Mucosa of gallbladder (tissue), 1 donor: Measurements from ENCODE around the gene DCTN4. TPM values are rescaled to one million over a fixed set of nuclear protein-coding genes. Genes with fewer than 3 reads are reported as not detected.
"Not testable (repeated sequence)": the region's sequence is repeated elsewhere in the genome, so short reads cannot be mapped to it uniquely, and the experiment has no call there.

Source experiments
- DNase-seq: peaks from one replicate; pipeline ENCODE4 v3.0.0-alpha.2; 2020; ENCODE audit warnings: low spot score
- total RNA-seq: library from RNA; stranded (reverse); gene quantifications from one replicate; pipeline ENCODE4 v1.2.1, GENCODE V29; 2021
- donor health status: DM: no; HTN: no; CAD: no.

DCTN4 gene
- 69.4 TPM for total RNA-seq

DNA sequence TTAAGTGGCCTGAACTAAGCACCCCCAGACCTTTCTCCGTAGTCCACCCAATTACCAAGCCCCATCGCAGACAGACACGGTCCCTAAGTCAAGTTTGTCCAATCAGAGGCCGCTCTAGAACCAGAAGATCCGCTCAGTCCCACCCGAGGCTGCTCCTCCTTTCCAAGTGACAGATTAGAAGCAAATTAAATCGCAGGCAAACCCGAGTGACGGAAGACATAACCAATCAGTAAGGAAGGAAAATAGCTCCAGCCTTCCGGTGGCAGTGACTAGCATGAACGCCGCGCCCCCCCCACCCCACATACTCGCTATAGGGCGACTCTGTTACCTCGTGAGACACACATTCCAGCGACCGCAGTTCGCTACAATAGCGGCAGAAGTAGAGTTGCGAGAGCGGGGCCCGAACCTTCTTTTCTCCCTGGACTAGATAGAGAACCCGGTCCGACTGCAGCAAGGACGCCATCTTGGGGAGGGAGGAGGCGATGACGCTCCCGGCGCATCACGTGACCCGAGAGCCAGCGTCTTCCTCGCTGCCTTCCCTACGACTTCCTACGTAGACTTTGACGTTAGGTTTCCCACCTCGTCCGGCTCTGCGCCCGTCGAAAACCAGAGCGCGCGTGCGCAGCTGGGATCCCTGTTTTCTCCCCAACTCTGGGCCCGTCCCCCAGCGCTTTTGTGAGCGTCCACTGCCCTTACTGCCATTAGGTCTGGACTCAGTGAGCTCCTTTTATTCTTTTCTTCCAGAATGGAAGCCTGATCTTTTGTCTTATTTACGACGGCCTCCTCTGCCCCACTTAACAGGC lies at the start of gene DCTN4:
Gene DCTN4, minus strand, starts transcription at position 487 of the 803 bp plus-strand sequence. Its CDS starts 24 bp downstream, at position 463.
- peak; percentile 97 for DNase-seq

DNA sequence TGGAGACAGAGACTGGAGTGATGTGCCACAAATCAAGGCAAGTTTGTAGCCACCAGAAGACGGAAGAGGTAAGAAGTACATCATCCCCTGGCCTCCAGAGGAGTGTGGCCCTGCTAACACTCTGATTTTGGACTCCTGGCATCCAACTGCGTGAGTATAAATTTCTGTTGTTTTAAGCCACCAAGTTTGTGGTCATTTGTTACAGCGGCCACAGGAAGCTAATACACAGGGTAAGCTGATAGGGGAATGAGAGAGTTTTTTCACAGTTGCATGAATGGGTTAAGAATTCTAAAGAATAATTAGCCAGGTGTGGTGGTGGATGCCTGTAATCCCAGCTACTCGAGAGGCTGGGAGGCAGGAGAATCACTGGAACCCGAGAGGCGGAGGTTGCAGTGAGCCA lies 45.6 kb upstream of the DCTN4 start:
- no peak for DNase-seq

DNA sequence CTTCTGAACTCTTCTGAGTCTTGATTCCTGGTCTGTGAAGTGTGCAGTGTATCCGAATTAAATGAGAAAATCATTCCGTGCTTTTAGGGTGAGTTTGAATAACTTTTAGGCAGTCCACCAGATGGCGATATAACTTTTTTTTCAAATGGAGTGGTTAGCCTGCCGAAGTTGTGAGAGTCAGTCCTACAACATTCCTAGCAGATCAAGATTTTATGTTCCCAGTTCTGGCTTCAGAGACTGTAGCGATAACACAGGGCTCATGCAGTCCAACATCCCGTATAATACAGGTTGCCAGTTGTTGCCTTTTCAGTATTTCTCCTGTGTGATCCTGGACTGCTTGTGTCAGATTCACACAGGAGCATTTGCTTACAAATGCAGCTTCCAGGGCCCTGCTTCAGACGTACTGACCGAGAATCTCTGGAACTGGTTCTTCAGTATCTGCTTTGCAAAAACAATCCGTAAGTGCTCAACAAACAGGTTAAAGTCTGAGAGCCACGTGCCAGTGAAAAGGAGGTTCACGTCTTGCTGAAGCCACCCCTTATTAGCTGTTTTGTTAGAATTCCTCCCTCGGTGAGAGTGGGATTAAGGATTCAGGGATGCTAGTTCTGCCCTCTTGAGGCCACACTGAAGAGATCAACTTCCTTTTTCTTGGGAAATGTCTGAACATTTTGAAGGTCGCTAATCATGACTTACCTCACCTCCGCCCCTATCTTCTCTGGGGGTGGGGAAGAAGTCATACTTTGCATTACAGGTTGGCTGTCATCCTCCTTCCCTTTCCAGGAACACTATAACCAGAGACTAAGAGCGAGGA lies 42.5 kb upstream of the DCTN4 start:
- peak; percentile 34 for DNase-seq

DNA sequence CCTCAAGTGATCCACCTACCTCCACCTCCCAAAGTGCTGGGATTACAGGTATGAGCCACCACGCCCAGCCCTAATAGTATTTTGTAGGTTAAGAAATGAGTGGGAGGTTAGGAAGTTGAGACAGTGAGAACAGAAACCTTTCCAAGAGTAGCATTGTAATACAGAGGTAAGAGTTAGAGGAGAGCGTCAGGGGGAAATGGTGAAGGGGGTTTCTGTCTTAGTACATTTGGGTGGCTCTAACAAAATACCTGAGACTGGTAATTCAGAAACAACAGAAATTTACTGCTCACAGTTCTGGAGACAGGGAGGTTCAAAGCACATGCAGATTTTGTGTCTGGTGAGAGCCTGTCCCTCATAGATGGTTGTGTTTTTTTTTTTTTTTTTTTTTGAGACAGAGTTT lies 38.6 kb upstream of the DCTN4 start:
- no peak for DNase-seq

DNA sequence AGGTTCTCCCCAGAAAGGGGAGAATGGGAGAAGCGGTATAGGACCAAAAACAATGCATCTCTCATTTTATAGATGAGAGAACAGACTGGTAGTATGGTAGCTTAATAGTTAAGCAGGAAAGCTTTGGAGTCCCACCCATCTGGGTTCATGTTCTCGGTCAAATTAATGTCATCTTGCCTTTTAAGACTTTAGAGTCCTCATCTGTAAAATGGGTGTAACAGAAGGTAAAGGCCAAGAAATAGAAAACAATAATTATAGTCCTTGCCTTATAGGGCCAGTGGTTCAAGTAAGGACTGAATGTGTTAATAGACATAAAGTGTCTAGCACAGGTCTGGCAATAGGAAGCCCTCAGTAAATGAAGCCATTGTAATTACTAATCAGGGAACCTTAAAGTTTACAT lies 36.1 kb upstream of the DCTN4 start:
- no peak for DNase-seq

DNA sequence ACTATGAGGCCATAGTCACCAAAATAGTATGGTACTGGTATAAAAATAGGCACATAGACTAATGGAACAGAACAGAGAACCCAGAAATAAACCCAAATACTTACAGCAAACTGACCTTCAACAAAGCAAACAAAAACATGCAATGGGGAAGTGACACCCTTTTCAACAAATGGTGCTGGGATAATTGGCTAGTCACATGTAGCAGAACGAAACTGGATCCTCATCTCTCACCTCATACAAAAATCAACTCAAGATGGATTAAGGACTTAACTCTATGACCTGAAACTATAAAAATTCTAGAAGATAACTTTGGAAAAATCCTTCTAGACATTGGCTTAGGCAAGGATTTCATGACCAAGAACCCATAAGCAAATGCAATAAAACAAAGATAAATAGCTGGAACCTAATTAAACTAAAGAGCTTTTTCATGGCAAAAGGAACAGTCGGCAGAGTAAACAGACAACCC lies 34.6 kb upstream of the DCTN4 start:
- not testable (repeated sequence) for DNase-seq

DNA sequence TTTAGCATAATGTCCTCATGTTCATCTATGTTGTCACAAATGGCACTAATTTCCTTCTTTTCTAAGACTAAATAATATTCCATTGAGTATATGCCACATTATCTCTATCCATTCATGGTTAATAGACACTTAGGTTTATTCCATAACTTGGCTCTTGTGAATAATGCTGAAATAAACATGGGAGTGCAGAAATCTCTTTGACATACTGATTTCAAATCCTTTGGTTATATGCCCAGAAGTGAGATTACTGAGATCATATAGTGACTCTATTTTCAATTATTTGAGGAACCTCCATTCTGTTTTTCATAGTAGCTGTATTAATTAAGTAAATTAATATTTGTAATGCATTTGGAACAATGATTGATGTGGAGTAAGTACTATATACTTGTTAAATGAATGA lies 32.7 kb upstream of the DCTN4 start:
- DNase-seq = no peak

DNA sequence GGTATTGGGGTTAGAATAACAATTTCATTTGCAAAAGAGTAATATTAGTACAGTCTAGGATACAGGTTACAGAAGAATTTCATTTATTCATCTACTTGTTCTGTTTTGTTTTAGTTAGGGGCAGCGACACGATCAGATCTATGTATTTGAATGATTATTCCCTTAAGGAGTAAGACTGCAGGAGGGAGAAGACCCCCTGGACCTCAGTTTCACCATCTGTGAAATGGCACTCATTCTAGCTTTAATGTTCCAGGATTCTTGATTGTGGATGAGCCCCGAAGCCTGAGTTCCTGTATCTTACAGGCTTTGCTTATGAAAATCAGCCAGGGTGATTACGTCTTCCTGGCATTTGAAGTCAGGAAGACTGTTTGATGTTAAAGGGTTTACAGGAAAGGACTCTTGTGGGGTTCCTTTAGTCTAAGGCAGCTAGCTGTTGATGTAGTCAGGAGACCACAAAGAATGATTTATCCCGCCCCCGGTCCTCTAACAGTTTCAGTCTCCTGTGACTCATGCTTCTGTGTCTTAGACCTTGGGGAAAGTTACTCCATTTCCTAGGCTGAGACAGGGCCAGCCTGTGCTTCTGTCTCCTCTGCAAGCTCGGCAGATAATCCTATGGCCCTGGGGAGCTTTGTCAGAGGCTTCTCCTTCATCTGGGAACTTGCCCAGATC lies 31.3 kb upstream of the DCTN4 start:
- peak; percentile 45 for DNase-seq

DNA sequence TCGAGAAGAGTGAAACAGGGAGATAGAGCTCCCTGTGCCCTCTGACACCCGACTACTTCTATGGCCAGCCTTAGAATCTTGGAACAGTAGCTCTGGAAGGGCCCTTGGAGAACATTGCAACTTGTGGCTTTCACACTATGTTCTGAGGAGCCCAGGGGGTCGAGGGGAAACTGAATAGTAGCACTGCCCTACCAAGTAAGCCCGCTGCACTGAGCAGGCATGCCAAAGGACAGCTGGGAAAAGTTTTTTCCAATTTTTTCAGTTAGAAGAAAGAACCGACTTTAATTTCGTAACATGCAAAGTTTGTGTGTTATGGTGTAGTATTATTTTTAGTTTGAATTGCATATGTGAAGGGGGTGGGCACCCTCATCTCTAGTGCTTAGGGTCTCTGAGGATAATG lies 30.6 kb upstream of the DCTN4 start:
- no peak for DNase-seq

DNA sequence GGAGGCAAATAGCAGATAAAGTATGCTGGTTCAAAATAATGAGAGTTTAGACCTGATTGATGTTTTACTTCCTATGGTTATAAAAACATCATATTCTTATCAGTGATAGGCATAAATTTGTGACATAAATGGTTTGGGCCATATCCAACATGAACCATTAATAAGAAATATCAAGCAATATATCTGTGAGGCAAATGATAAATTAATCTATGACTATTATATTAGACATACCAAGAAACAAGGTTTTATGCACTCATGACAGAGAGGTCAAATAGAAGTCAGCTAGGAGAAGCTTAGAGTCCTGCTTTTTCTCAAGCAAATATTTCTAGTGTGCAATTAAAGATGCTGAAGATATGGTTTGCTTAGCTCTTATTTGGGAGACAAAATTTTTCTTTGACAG lies 30.2 kb upstream of the DCTN4 start:
- no peak for DNase-seq

DNA sequence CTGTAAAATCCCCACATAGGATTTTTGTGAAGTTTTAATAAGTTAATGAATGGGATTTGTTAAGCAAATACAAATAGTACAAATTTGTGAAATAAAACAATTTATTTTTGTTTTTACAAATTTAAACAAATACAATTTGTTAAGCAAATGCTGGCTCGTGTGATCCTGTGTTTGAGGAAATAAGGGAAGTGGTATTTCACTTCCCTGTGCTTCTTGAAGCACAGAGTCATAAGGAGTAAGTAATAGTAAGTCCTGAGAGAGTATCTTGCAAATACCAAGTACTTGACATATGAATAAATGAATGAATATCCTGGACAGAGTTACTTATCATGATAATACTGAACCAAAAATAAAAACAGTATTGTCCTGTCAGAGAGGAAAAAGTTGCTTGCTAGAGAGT lies 28.8 kb upstream of the DCTN4 start:
- DNase-seq = no peak

DNA sequence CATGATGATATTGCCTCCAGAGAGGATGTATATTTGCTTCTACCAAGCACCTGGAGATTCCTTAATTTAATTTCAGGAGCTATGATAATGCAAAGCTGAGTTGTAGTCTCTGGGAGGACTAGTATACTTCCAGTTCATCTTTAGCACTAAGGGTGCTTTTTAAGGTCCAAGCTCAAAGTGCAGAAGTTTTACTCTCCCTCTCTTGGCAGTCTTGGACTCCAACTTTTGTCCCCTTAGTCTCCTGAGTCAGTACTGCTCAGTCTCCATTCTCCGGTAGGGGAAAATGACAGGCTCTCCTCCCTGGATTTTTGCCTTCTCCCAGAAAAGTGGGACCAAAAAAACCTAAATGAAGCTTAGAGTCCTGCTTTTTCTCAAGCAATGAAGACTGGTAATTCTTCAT lies 28.1 kb upstream of the DCTN4 start:
- no peak for DNase-seq

DNA sequence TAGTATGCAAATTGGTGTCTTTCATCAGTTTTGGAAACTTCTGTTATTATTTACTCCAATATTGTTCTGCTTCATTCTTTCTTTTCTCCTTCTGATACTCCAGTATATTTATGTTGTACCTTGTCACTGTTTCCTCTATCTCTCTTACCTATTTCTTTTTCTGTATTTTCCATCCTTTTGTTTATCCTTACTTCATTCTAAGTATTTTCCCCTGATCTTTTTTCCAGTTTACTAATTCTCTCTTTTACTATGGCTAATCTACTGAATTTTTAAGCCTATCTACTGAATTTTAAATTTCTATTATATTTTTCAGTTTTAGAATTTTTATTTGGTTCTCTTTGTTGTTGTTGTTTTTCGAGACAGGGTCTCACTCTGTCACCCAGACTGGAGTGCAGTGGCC lies 27.1 kb upstream of the DCTN4 start:
- DNase-seq = no peak

DNA sequence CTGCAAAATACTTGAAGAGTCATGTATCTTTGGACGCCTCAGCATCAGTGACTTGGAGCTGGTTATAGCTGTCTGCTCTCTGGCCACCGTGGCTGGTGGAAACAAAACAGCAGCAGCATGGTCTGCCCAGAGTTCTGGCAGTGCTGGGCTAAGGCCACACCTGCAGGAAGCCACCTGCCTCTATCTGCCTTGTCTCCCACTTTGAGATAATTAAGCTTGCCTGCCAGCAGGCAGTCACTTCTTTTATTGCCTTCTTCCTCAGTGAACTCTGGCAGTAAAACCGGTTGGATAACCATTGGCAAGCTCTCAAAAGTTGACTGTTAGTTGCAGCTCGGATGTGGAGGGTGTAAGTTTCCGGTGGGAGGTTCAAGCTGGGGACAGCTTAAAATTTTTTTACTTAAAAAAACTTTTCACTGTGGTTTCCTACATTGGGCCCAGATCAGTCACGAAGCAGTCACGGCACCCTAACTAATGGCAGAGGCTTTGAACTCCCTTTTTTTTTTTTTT lies 24.7 kb upstream of the DCTN4 start:
- DNase-seq = peak; percentile 80

DNA sequence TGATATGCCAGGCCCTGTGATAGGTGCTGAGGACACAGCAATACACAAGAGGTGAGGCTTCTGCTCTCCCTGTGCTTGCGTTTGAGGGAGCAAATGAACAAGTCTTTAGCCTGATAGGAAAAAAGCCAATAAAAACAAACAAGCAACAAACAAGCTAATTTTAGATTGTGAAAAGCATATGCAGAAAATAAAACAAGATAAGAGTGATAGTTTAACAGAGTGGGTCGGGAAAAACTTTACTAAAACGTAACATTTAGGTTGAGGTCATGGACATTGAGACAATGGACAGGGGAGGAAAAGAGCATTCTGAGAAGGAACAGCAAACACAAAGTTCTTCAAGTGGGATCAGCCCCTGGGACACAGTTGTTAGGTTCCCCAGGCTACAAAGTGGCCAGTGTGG lies 24.0 kb upstream of the DCTN4 start:
- no peak for DNase-seq

DNA sequence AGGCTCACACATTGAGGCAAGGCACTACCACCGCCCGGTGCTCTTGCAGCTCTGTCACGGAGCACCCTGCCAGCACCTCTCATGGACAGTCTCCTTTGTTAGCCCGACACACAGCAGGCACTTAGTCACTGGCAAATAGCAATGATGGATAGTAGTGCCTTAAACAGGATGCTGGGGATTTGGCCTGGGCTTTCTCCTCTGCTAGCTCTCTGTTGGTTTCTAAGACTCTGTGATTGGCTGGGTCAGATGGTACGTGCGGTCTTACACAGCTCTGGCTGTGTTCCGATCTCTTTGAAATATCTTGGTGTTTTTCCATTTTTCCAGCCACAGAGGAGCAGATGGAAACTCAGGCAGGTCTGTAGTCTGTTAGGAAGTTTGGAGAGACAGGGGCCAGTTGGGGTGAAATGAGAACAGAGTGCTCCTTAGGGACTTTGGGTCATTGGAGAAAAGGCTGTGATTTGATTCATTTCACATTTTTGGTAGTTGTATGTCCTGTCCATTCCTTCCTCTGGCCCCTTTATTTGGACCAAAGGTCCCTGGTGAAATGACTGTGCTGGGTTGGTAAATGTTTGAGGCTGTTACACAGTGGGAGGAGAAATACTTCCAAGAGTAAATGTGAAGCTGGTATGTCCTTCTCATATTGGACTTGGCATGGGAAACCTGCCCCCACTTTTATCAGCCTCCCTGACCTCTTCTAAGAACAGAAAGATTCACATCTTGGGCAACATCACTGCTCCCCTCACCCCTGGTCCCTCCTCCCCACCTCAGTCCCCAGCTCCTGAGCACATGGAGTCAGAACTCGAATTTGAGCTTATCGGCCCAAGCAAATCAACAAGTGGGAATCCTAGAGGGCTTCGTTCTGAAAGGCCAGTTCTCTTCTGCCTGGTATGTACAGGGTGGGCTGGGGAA lies 23.1 kb upstream of the DCTN4 start:
- peak; percentile 54 for DNase-seq

DNA sequence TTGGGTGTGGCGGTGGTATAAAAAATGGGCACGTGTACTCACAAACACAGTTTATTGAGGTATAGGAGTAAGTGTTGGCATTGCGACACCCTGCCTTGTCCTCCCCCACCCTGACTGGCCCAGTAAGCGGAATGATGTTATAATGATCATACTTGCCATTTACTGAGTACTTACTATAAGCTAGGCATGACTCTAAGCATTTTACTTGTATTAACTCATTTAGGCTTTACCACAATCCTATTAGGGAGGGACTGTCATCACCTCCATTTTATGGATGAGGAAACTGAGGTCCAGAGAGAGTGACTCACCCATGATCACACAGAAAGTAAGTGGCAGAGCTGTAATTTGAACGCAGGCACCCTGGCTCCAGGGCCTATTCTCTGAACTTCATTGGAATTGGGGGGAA lies 22.0 kb upstream of the DCTN4 start:
- no peak for DNase-seq

DNA sequence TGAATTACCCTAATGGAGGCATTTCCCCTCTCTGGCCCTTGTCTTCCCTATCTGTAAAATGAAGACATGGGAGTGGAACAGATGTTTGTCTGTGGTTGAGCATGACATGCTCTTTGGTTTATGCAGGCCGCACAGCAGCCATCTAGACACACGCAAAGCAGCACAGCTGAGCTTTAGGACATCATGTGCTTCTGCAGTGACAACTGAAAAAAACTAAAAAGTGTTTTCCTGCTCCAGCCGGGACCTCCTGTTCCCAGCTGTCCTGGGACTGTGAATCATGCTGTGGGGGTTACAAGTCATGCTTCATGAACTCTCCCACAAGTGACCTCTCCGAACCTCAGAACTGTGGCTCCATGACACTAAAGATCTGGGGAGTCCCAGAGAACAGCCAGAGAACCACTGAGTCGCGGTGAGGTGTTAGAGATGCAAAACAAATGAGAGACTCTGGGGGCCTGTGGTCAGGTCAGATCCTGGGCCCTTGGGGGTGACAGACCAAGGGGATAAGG lies 21.4 kb upstream of the DCTN4 start:
- peak; percentile 34 for DNase-seq

DNA sequence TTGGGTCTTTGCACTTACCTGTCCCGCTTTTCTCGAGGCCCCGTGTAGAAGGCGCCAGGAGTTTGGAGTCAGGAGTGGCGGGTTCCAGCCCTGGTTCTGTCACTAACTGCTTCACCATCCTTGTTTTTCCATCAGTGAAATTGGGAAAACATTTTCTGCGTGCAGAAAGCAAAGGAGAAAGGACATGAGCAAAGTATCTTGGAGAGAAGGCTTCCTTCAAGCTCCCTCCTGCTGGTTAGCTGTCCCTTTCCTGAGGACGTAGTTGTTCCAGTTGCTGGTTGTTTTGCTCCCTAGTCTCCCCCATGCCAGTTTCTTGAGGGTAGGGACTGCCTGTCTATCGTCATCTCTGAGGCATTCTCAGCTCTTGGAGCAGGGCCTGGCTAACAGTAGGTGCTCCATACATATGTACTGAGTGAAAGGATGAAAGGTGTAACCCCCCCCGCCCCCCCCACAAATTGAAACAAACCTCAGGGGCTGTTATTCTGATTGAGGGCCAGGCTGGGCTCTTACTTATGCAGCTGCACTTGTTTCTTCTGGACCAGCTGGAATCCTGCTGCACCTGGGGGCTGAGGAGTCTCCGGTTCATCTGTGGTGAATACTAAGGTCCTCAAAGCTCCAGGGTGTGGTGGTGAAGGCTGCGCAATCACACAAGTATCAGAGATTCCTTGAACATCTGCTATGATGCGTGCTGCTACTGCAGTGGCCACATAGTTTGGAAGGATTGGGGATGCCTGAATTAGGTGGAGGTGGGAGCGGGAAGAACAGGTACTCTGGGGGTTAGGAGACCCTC lies 20.8 kb upstream of the DCTN4 start:
- DNase-seq = no peak
